Fibroblast of lung (primary cell): Measurements from ENCODE around the gene MYO1D. TPM values are rescaled to one million over a fixed set of nuclear protein-coding genes. Genes with fewer than 3 reads are reported as not detected.
"Not testable (repeated sequence)": the region's sequence is repeated elsewhere in the genome, so short reads cannot be mapped to it uniquely, and the experiment has no call there.

Source experiments
- DNase-seq, 2 donors: peaks; one replicate each; pipeline versions ENCODE4 v3.0.0 to v3.0.0-alpha.2; 2010; ENCODE audit warnings: low read depth in 2 of 2
- H2AFZ ChIP-seq: 2 replicates; pipeline ENCODE4 v1.5.1; 2012; ENCODE audit warnings: low read length, control low read depth, inconsistent platforms
- H3K27ac ChIP-seq: 2 replicates; pipeline ENCODE4 v1.5.1; 2011; ENCODE audit warnings: low read length, control low read depth; ENCODE audit not compliant: insufficient read depth
- H3K27me3 ChIP-seq: 2 replicates; pipeline ENCODE4 v1.5.1; 2011; ENCODE audit warnings: mild to moderate bottlenecking, low read length; ENCODE audit not compliant: control insufficient read depth, insufficient read depth
- H3K36me3 ChIP-seq: 2 replicates; pipeline ENCODE4 v1.5.1; 2011; ENCODE audit warnings: low read length; ENCODE audit not compliant: control insufficient read depth, insufficient read depth
- H3K4me1 ChIP-seq: 2 replicates; pipeline ENCODE4 v1.5.1; 2011; ENCODE audit warnings: low read length; ENCODE audit not compliant: control insufficient read depth, insufficient read depth; ENCODE audit errors: extremely low read depth
- H3K4me2 ChIP-seq: 2 replicates; pipeline ENCODE4 v1.5.1; 2011; ENCODE audit warnings: low read length, control low read depth; ENCODE audit not compliant: insufficient read depth; ENCODE audit errors: extremely low read depth
- H3K4me3 ChIP-seq, 4 experiments: fragments of 200-600 bp in 1 of 4; sonication (generic) in 1 of 4; replicated peaks in 1 of 4; 2 replicates each; pipeline ENCODE4 v1.5.1; 2011 to 2016; ENCODE audit warnings: low read length in 4 of 4, low read depth in 3 of 4, mild to moderate bottlenecking in 3 of 4, control low read depth in 2 of 4, inconsistent platforms in 1 of 4, mixed read lengths in 1 of 4; ENCODE audit not compliant: insufficient read depth in 1 of 4; ENCODE audit errors: control extremely low read depth in 1 of 4
- H3K79me2 ChIP-seq: 2 replicates; pipeline ENCODE4 v1.5.1; 2012; ENCODE audit warnings: mild to moderate bottlenecking, low read length, inconsistent platforms; ENCODE audit not compliant: control insufficient read depth, insufficient read depth
- H3K9ac ChIP-seq: 2 replicates; pipeline ENCODE4 v1.5.1; 2011; ENCODE audit warnings: mild to moderate bottlenecking, low read length, control low read depth; ENCODE audit not compliant: insufficient read depth
- H3K9me3 ChIP-seq: 2 replicates; pipeline ENCODE4 v1.5.1; 2012; ENCODE audit warnings: low read depth, low read length; ENCODE audit not compliant: control insufficient read depth, insufficient read depth
- H4K20me1 ChIP-seq: 2 replicates; pipeline ENCODE4 v1.5.1; 2011; ENCODE audit warnings: low read length; ENCODE audit not compliant: control insufficient read depth, insufficient read depth; ENCODE audit errors: extremely low read depth
- CTCF ChIP-seq, 2 donors: IDR thresholded peaks in 1 of 2; conservative IDR thresholded peaks in 1 of 2; 1 replicate in 1 of 2; 2 replicates in 1 of 2; pipeline ENCODE4 v1.5.1; 2011 to 2012; ENCODE audit warnings: low read length in 2 of 2, control low read depth in 1 of 2, inconsistent platforms in 1 of 2, low read depth in 1 of 2, mild to moderate bottlenecking in 1 of 2
- EZH2 ChIP-seq: IDR thresholded peaks from 2 replicates; pipeline ENCODE4 v1.5.1; 2012; ENCODE audit warnings: low read length, control low read depth, mild to moderate bottlenecking; ENCODE audit errors: missing control alignments
- polyA plus RNA-seq, 2 donors: library from polyadenylated mRNA; depleted of rRNA in 1 of 2; stranded (reverse) in 1 of 2; unstranded in 1 of 2; fragments of >200 nt; gene quantifications; 2 replicates each; pipeline ENCODE4 v1.2.1, GENCODE V29; 2011 to 2012; ENCODE audit warnings: missing spikeins in 1 of 2
- total RNA-seq: library from RNA; depleted of rRNA; stranded (reverse); fragments of >200 nt; gene quantifications from 2 replicates; pipeline ENCODE4 v1.2.1, GENCODE V29; 2014

The MYO1D gene
- total and polyA plus RNA-seq, 2 donors (not counting 1 experiment from before 2014, with no cell fraction given): 35.0 to 46.6 TPM

- H3K9ac ChIP-seq: no peak overlapping the region
- no peaks in the 10 kb centered on the region for H3K9me3 ChIP-seq
- H3K4me3 ChIP-seq: no peak overlapping the region
- TF ChIP-seq CTCF (conservative IDR thresholded peaks at IDR 0.05 in 1 of 2, IDR thresholded peaks at IDR 0.05 in 1 of 2; ENCODE audit: low read depth in 1 of 2, low read length in 2 of 2) (no peak), EZH2 (no peak)
- H3K27me3 ChIP-seq: peaks cover 2% of the 10 kb centered on the region
- H3K4me1 ChIP-seq: no peaks in the 10 kb centered on the region
- DNase-seq: no peak
- H3K36me3 ChIP-seq: no peaks in the 10 kb centered on the region
- H3K27ac ChIP-seq: no peak overlapping the region
- H3K79me2 ChIP-seq: no peaks in the 10 kb centered on the region
- H4K20me1 ChIP-seq: no peaks in the 10 kb centered on the region
- H2AFZ ChIP-seq: no peak overlapping the region
- H3K4me2 ChIP-seq: no peak overlapping the region
These were observed 17.3 kb upstream of the MYO1D start for GRCh38 chr17:32894245-32894644.

GRCh38 chr17:32887410-32887809 is 10.5 kb upstream of the MYO1D start:
- H3K9me3 ChIP-seq: not testable (repeated sequence)

GRCh38 chr17:32886951-32887350 is 10.0 kb upstream of the MYO1D start:
- H3K79me2 ChIP-seq, DNase-seq: not testable (repeated sequence)

More at GRCh38 chr17:32887410-32887809, 10.5 kb upstream of the MYO1D start:
- H3K4me2 ChIP-seq, H2AFZ ChIP-seq, H3K4me1 ChIP-seq, H3K4me3 ChIP-seq, H3K36me3 ChIP-seq, H4K20me1 ChIP-seq, H3K27ac ChIP-seq, DNase-seq, H3K9ac ChIP-seq, H3K27me3 ChIP-seq, H3K79me2 ChIP-seq: not testable (repeated sequence)

GRCh38 chr17:32882734-32883133 is 5.8 kb upstream of the MYO1D start:
- no peaks in the 10 kb centered on the region for H3K9me3 ChIP-seq
- no peaks in the 10 kb centered on the region for H3K27me3 ChIP-seq
- no peaks in the 10 kb centered on the region for H3K4me1 ChIP-seq
- no peak overlapping the region for H3K27ac ChIP-seq
- no peaks in the 10 kb centered on the region for H3K79me2 ChIP-seq
- no peaks in the 10 kb centered on the region for H4K20me1 ChIP-seq
- H2AFZ ChIP-seq: no peak overlapping the region
- H3K9ac ChIP-seq: no peak overlapping the region
- H3K4me3 ChIP-seq: no peak overlapping the region
- TF ChIP-seq CTCF (conservative IDR thresholded peaks at IDR 0.05 in 1 of 2, IDR thresholded peaks at IDR 0.05 in 1 of 2; ENCODE audit: low read depth in 1 of 2, low read length in 2 of 2) (no peak), EZH2 (no peak)
- H3K4me2 ChIP-seq: no peak overlapping the region
- DNase-seq: peak in 1 of 2 donors; percentile 33
- H3K36me3 ChIP-seq: no peaks in the 10 kb centered on the region

More at GRCh38 chr17:32886951-32887350, 10.0 kb upstream of the MYO1D start:
- H3K36me3 ChIP-seq, H3K27me3 ChIP-seq, H3K4me2 ChIP-seq, H4K20me1 ChIP-seq, H3K9ac ChIP-seq, H3K27ac ChIP-seq, H3K9me3 ChIP-seq, H3K4me1 ChIP-seq, H3K4me3 ChIP-seq, H2AFZ ChIP-seq: not testable (repeated sequence)
